Skeletal muscle tissue (tissue), 4 donors: ENCODE results near the gene EID3. TPM values are rescaled to one million over a fixed set of nuclear protein-coding genes. Genes with fewer than 3 reads are reported as not detected.
A peak's percentile ranks its signal among the peaks of the same experiment; 100 is the strongest.

Source experiments
- H3K27ac ChIP-seq: one replicate; pipeline ENCODE4 v1.7.0; 2013; ENCODE audit warnings: mild to moderate bottlenecking, low read depth, low read length, inconsistent platforms
- H3K27me3 ChIP-seq, 3 donors: one replicate each; pipeline ENCODE4 v1.7.0; 2013; ENCODE audit warnings: low read length in 3 of 3; ENCODE audit not compliant: control insufficient read depth in 3 of 3, insufficient read depth in 3 of 3
- H3K36me3 ChIP-seq, 3 donors: one replicate each; pipeline ENCODE4 v1.7.0; 2013; ENCODE audit warnings: low read length in 3 of 3; ENCODE audit not compliant: control insufficient read depth in 3 of 3, insufficient read depth in 3 of 3
- H3K4me1 ChIP-seq, 3 donors: one replicate each; pipeline ENCODE4 v1.7.0; 2013; ENCODE audit warnings: low read length in 3 of 3, mild to moderate bottlenecking in 3 of 3; ENCODE audit not compliant: control insufficient read depth in 3 of 3, insufficient read depth in 3 of 3
- H3K4me3 ChIP-seq, 3 donors: one replicate each; pipeline ENCODE4 v1.7.0; 2013; ENCODE audit warnings: low read length in 3 of 3
- H3K9ac ChIP-seq, 3 donors: one replicate each; pipeline ENCODE4 v1.7.0; 2013; ENCODE audit warnings: low read length in 3 of 3, mild to moderate bottlenecking in 3 of 3, moderate library complexity in 2 of 3, low read depth in 1 of 3
- H3K9me3 ChIP-seq, 3 donors: one replicate each; pipeline ENCODE4 v1.7.0; 2013; ENCODE audit warnings: low read length in 3 of 3; ENCODE audit not compliant: control insufficient read depth in 3 of 3
- total RNA-seq: library from RNA; depleted of rRNA; stranded (reverse); fragments of >200 nt; gene quantifications from one replicate; pipeline ENCODE4 v1.2.3, GENCODE V29; 2014
- donor health status: Osteomylitis.

The EID3 gene
- total RNA-seq, 1 donor from 2014 or later, result 2.1 TPM

DNA sequence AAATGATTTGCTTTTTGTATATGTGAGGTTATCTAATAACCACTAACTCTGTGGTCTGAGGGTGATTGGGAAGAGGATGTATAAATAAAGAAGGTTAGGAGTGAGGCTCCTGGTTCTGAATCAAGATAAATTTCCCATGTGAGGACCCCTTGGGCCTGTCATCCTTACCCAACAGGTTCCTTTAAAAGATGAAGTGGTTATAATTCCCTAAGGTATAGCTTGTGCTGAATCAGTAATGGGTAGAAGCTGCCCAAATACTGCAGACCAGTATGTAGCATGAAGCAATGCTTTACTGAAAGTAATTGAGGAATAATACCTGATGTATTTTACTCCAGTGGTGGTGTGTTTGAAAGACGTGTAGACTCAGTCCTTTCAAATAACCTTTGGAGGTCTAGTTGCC is 8.7 kb downstream of the EID3 start:
- Histone ChIP-seq H3K27ac (no peak overlapping the region), H3K36me3 (peaks cover 33 to 51% (median 42%) of the 10 kb centered on the region in 3 donors), H3K9me3 (no peaks in the 10 kb centered on the region), H3K9ac (no peak overlapping the region), H3K27me3 (no peaks in the 10 kb centered on the region), H3K4me3 (no peak overlapping the region), H3K4me1 (peaks cover 0 to 5% (median 3%) of the 10 kb centered on the region in 3 donors)

DNA sequence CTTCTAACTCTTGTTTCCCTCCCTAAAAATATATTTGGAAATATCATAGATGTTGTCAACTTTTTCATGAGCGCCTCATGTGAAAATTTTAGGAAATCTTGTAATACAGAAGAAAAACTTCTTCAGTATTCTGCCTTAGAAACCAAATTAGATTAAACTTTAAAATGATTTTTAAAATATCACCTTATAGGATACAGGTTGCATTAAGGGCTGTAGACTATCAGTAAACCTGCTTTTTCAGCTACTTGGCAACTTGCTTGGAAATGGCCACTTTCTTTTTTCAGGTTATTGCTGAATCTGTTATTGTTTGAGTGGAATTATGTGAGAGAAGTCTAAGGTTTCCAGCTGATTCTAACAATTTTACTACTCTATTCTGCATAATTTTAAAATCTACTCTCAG is 9.1 kb downstream of the EID3 start:
- H3K36me3 ChIP-seq, result peaks cover 35 to 55% (median 46%) of the 10 kb centered on the region in 3 donors
- H3K27ac ChIP-seq, result no peak overlapping the region
- no peaks in the 10 kb centered on the region for H3K9me3 ChIP-seq

DNA sequence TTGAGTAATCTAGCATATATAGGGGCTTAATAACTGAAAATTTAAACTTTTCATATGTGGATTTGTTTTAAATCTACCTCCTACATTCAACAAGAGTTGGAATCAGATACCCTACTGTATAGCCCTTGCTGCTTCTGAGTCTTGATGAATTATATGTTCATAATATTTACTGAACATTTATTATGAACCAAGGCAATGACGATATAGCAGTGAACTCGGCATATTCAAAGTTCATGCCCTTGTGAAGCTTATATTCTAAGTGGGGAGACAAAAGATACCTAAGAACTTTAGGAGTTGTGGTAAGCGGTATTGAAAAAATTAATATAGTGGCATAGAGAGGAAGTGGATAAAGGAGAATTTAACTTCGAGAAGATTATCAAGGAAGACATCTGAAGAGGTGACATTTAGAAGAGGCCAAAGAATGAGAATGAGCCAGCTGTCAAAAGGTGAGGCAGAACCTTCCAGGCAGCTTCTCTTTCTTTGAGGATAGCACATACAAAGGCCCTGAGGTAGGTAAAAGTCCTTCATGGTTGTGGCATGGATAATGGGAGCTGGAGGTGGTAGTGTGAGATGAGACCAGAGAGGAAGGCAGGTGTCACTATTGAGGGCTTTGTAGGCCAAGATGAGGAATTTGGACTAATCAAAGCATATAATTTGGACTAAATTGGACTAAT is 10.2 kb downstream of the EID3 start:
- Histone ChIP-seq H3K4me3 (no peak overlapping the region), H3K9me3 (no peaks in the 10 kb centered on the region), H3K9ac (no peak overlapping the region), H3K4me1 (no peaks in the 10 kb centered on the region), H3K27me3 (no peaks in the 10 kb centered on the region), H3K27ac (peak overlapping the region; percentile 5), H3K36me3 (peaks cover 38 to 56% (median 47%) of the 10 kb centered on the region in 3 donors)

More for the DNA sequence above, 9.1 kb downstream of the EID3 start:
- no peak overlapping the region for H3K4me3 ChIP-seq
- no peak overlapping the region for H3K9ac ChIP-seq
- H3K4me1 ChIP-seq, result peaks cover 0 to under 1% (median 0%) of the 10 kb centered on the region in 3 donors
- no peaks in the 10 kb centered on the region for H3K27me3 ChIP-seq

DNA sequence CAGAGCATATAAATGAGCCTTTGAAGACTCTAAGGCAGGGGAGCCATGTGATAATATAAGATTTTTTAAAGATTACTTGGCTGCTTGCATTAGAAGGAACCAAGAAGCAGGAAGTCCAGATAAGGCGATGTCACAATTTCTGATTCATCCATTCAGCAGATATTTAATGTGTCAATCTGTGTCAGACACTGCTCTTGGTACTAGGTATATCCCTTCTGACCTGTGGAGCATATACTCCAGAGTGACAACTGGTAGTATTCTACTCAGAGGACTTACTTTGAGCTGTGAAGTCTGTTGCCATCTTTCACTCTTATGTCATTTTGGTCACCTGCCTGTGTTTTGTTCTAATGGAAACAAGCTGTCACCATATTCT is 10.7 kb downstream of the EID3 start:
- peak overlapping the region; percentile 5 for H3K27ac ChIP-seq
- peaks cover 44 to 62% (median 49%) of the 10 kb centered on the region in 3 donors for H3K36me3 ChIP-seq
- H3K9me3 ChIP-seq, result no peaks in the 10 kb centered on the region
- H3K9ac ChIP-seq, result no peak overlapping the region
- no peaks in the 10 kb centered on the region for H3K27me3 ChIP-seq
- no peaks in the 10 kb centered on the region for H3K4me1 ChIP-seq
- H3K4me3 ChIP-seq, result no peak overlapping the region

DNA sequence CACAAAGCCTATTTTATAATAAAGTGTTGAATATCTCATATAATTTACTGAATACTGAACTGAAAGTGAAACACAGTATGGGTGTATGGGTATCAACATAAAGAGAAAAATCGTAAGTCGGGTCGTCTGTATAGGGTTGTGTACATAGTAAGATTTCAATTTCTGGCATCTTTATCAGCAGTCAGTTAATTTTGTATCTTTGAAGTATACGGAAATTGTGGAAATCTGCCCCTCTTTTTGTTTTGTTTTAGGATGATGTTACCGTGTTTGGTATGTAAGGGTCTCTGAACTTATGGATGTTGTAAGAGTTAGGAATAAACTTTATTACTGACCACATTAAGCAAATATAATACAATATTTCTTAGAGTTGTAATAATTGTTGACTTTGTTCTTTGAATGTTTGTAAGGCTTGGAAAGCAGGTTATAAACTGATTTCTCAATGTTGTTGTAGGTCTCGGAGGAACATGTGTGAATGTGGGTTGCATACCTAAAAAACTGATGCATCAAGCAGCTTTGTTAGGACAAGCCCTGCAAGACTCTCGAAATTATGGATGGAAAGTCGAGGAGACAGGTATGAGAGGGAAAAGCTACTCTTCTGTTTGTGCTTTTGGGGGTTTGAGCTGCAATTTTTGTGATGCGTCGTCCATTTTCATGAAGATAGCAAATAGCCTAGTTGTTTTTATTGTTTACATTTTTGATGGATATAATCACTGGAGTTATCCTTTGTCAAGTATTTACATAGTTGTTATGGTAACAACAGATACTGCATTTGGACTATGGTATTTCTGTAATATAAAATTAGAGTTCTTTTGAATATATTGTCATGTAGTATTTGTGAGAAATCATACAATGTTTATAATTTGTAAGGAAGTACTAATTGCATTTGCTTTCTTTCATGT is 12.0 kb downstream of the EID3 start:
- Histone ChIP-seq H3K9me3 (no peaks in the 10 kb centered on the region), H3K4me1 (no peaks in the 10 kb centered on the region), H3K27me3 (no peaks in the 10 kb centered on the region), H3K9ac (no peak overlapping the region), H3K36me3 (peaks cover 48 to 71% (median 58%) of the 10 kb centered on the region in 3 donors), H3K27ac (no peak overlapping the region), H3K4me3 (no peak overlapping the region)

DNA sequence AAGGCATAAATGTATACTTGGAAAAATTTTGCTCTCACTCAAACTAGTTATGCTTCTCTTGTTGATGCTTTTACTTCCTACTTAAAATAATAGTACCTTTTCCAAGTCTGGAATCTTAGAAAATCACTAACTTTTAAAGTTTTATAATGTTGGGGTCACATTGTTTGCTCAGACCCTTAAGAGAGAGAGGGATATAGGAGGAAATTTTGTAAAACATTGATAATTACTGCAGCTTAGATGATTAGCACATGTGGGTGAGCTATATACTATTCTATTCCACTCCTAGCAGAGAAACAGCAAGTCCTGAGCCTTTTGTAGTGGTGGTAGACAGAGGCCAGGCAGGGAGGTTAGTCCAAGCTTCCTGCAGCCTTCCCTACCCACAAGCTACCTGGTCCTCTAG is 13.4 kb downstream of the EID3 start:
- Histone ChIP-seq H3K27ac (no peak overlapping the region), H3K36me3 (peaks cover 53 to 76% (median 66%) of the 10 kb centered on the region in 3 donors), H3K4me3 (no peak overlapping the region), H3K27me3 (no peaks in the 10 kb centered on the region), H3K9ac (no peak overlapping the region), H3K4me1 (no peaks in the 10 kb centered on the region), H3K9me3 (no peaks in the 10 kb centered on the region)

DNA sequence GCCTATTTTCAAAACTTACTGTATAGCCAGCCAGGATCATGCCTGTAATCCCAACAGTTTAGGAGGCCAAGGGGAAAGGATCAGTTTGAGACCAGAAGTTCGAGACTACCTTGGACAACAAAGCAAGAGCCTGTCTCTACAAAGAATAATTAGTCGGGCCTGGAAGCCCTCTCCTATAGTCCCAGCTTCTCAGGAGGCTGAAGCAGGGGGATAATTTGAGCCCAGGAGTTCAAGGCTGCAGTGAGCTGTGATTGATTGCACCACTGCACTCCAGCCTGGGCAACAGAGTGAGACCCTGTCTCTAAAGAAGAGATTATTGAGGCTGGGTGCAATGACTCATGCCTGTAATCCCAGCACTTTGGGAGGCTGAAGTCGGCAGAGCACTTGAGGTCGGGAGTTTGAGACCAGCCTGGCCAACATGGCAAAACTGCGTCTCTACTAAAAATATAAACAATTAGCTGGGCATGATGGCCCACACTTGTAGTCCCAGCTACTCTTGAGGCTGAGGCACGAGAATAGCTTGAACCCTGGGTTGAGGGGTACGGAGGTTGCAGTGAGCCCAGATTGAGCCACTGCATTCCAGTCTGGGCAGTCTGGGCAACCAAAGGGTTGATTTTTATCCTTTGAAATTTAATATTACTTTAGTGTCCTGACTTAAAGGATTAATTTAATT is 14.1 kb downstream of the EID3 start:
- H3K27ac ChIP-seq, result no peak overlapping the region
- peaks cover 55 to 72% (median 66%) of the 10 kb centered on the region in 3 donors for H3K36me3 ChIP-seq
- no peak overlapping the region for H3K4me3 ChIP-seq
- no peaks in the 10 kb centered on the region for H3K9me3 ChIP-seq
- H3K9ac ChIP-seq, result no peak overlapping the region
- no peaks in the 10 kb centered on the region for H3K4me1 ChIP-seq
- no peaks in the 10 kb centered on the region for H3K27me3 ChIP-seq

DNA sequence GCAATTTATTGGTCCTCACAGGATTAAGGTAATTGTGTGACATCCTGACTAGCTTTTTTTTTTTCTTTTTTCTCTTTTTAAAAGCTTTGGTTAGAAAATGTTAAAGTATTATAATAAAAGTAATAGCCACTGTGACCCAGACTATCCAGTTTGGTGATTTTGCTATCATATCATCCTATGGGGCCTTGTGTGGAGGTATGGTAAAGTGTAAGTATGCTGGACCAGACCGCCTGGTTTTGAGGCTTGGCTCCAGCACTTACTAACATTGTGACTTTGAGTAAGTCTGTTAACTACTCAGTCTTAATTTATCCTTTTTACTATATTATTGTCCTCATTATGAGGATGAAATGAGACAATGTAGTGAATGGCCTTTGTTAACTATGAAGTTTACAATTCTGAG is 15.5 kb downstream of the EID3 start:
- Histone ChIP-seq H3K4me1 (no peaks in the 10 kb centered on the region), H3K9ac (no peak overlapping the region), H3K9me3 (no peaks in the 10 kb centered on the region), H3K27me3 (no peaks in the 10 kb centered on the region), H3K27ac (no peak overlapping the region), H3K36me3 (peaks cover 47 to 64% (median 59%) of the 10 kb centered on the region in 3 donors), H3K4me3 (no peak overlapping the region)

DNA sequence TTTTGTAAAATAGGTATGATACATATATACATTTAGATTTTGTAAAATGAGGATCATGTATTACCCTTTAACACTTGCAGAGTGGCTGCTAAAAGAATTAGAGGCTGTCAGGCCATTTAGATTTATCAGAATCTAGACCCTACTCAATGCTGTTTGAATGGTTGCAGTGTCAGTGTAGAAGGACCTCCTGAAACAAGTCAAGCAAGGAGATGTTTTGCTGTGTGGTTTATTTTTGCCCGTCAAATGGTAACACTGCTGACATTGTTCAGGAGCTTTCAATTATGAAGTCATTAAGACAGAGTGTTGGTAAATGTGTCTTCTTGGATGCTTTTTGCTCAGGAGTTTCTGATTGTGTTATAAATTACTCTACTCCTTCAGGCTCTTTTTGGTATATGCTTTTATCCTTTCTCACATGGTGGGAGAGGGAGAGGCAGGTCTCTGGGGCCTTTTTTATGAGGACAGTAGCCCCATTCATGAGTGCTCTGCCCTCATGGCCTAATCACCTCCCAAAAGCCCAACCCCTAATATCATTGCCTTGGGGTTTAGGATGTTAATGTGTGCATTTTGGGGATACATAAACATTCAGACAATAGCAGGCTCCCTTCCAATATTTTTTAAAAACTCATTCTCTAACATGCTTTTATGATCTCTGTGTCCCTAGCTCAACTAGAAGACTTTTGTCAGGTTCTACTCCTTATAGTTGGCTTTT is 16.5 kb downstream of the EID3 start:
- no peak overlapping the region for H3K27ac ChIP-seq
- H3K9me3 ChIP-seq, result no peaks in the 10 kb centered on the region
- H3K9ac ChIP-seq, result no peak overlapping the region
- no peaks in the 10 kb centered on the region for H3K27me3 ChIP-seq
- peaks cover 39 to 62% (median 57%) of the 10 kb centered on the region in 3 donors for H3K36me3 ChIP-seq
- no peaks in the 10 kb centered on the region for H3K4me1 ChIP-seq
- H3K4me3 ChIP-seq, result no peak overlapping the region
